NCI-H187 (cell line): ENCODE data around the gene HRH3.

Experiments used
- DNase-seq, 2 experiments: peaks; one replicate each; lab custom pipeline; 2025; lab: John Stamatoyannopoulos, UW

The HRH3 gene

DNA sequence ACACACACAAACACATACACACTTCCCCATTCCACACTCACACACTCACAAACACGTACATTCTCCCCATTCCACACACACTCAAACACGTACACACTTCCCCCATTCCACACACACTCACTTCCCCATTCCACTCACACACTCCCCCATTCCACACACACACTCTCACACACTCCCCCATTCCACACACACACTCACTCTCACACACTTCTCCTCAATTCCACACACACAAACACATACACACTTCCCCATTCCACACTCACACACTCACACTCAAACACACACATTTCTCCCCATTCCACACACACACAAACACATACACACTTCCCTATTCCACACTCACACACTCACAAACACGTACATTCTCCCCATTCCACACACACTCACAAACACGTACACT lies 9.6 kb upstream of the HRH3 start:
- no peak for DNase-seq

DNA sequence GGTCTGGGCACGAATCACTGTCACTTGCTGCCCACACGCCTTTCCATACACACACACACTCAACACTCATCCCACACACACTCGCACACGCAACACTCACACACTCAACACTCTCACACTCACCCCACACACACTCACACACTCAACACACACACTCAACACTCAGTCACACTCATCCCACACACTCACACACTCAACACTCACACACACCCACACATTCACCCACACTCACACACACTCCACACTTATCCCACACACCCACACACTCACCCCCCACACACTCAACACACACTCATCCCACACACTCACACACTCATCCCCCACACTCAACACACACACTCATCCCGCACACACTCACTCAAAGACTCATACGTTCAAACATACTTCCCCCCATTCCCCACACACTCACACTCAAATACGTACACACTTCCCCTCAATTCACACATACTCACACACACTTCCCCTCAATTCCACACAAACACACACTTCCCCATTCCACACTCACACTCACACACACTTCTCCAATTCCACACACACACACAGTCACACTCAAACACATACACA lies 9.0 kb upstream of the HRH3 start:
- no peak for DNase-seq

DNA sequence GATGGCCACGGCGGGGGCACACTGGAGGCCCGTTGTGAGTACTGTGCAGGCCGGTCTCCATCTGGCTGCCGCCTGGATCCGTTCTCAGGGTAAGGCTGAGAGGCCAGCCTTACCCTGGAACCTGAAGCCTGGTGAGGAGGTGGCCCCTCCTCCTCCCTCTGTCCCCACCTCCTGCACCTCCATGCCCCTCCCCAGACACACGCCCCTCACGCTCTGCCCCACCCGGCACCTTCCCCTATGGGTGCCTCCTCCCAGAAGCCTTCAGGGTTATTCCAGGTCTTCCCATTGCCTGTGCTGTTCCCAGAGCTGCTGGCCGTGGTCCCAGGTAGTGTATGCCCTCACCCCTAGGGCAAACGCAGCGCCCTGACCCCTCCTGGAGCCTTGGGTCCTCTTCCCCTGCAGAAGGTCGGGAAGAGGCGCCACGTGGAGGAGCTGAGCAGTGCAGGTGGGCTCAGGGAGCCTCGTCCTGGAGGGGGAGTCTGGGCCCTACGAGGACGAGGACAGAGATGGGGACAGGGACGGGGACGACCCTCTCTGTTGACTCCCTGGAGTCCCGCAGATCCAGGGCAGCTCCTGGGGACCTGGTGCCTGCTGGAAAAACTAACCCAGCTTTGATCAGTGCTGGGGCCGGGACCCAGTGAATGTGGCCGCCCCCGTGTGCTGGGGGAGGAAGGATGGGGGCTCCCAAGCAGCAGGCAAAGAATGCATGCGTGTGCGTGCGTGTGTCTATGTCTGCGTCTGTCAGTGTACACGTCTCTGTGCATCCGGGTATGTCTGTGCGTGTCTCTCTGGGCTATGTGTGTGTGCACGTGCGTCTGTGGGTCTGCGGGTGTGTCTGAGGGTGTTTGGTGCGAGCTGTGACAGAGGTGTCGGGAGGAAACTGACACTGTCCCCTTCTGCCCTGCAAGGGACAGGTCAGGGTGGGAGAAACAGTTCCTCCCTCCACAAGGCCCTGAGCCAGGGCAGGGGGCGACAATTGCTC lies 8.2 kb upstream of the HRH3 start:
- no peak for DNase-seq

DNA sequence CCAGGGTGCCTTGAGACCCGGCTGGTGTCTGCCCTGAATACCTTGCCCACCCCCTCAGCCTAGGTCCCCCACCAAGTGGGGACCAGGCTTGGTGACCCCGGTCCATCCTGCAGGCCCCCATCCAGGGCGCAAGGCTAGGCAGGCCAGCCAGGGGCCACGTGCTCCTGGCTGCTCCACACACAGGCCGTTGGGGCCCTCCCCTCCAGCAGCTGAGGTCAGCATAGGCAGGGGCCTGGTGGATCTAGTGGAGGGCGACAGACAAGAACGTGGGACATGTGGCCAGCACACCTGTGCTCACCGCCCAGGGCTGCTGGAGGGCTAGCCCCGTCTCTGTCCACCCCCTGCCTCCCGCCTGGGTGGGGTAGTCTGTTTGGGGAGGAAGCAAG lies 7.5 kb upstream of the HRH3 start:
- DNase-seq = no peak

DNA sequence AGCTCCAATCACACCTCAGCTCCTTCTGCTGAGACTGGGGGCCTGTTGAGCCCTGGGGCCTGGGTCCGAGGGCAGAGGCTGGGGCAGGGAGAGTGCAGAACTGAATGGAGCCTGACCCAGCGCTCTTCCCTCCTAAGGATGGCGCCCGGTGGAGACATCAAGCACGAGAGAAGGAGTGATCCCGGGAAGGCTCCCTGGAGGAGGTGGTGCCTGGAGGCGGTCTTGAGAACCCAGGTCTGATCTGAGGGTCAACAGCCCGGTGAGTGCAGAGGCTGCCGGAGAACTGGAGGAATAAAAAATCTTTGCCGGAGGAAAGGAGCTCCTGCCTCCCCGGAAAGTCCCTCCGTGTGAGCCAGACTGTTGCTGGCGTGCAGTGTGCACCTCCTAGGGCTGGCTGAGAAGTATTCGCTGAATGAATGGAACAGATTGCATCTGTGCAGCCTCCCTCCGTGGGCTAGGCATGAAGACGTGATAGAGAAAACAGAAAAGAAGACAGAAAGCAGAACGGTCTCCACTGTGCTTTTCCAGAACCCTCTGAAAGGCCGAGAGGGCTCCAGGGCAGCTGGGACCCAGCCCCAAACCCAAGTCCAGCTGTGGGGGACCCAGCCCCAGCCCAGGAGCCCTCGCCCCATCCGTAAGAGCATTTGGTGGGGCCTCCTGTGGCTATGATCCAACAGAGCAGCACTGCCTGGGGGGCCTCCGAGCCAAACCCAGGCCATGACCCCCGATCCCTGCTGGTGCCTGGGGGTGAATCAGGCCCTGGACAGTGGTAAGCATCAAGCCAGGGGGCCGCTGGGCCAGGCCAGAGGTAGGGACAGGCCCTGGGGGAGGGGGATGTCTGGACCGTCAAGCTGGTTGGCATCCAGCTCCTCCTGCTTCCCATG lies 6.9 kb upstream of the HRH3 start:
- no peak for DNase-seq

DNA sequence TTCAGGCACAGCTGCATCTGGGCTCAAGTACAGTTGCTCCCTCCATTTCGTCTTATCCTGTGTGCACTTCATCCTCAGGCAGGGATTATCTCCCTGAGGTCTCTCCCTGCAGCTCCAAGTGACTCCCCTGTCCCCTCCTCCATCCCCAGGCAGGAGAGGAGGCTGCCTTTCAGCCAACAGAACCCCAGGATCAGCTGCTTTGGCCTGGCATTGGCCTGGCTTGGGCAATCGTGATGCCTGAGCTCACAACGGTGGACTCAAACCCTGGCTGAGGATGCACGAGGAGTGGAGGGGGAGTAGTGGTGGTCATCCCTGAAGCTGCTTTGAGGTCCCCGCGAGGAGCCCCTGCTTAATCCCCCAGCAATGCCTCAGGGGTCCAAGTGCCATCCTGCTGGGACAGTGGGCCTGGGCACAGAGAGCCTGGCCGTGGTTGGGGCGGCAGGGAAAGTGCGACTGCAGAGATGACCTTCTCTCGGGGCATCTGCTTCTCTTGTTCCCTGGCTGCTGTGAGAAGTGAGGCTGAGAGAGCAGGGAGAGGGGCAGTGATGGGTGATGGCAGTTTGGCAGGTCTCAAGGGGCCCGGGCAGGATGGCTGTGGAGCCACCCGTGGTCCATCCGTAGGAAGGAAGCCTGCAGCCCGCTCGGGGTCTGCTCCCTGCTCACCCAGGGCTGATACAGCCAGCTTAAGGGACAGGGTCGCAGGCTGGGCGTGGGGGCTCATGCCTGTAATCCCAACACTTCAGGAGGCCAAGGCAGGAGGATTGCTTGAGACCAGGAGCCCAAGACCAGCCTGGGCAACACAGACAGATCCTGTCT lies 6.0 kb upstream of the HRH3 start:
- no peak for DNase-seq

DNA sequence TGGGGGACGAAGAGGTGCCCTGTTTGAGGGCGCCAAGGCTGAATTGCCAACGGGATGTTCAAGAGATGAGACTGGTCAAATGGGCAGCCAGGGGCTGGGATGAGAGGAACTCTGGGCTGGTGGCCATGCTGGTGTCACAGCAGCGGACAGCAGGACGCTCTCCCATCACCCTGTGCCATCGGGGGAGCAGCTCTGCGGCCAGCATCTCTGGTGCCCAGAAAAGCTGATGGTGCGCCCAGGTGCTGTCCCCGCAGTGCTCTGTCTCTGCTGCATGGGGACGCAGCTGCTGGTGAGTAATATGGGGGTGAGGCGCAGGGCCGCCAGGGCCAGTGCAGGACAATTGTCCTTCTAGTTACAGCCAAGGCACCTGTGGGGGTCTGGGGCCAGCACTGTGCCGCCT lies 4.9 kb upstream of the HRH3 start:
- DNase-seq = no peak

DNA sequence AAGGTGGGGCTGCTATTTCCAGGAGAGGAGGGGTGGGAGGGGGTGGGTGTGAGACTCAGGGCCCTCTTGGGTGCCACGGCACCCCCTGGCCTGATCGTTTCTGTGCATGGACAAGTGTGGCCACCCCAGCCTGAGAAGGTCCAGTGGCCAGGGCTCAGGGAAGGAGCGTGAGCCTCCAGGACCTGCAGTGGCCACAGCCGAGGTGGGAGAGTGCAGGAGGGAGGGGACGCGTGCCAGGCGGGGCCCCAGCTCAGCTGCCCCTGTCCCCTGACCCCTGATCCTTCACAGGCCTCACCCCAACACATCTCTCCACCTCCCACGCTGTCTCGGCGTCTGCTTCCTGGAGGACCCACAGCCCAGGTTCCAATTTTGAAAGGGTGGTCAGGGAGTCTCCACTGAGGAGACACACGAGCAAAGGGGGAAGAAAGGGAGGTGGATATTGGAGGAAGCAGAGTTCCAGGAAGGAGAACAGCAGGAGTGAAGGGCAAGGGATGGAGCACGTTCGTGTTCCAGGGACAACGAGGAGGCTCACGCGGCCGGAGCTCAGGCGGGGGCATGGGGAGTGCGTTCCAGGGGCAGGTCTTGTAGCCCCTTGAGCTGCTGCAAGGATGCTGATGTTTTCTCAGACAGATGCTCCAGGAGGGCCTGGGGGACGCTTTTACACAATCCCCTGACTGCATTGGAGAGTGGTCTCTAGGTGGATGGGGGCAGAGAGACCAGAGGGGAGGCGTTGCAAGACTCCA lies 4.2 kb upstream of the HRH3 start:
- DNase-seq = no peak

DNA sequence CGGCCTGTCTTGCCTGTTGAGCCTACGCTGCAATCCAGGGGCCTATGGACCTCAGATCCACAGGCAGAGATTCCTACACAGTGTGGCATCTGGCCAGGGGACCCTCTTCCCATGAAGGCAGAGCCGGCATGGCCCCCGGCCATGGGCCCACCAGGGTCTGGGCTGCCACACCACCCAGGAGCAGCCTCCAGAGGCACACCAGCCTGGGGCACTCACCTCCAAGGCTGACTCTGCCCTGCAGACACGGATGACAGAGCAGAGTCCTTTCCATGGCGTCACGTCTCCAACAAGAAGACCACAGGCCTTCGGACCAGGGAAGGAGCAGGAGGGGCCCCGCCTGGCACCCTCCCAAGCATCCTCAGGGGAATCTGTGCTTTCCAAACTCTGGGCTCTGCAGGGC lies 3.5 kb upstream of the HRH3 start:
- DNase-seq = no peak

DNA sequence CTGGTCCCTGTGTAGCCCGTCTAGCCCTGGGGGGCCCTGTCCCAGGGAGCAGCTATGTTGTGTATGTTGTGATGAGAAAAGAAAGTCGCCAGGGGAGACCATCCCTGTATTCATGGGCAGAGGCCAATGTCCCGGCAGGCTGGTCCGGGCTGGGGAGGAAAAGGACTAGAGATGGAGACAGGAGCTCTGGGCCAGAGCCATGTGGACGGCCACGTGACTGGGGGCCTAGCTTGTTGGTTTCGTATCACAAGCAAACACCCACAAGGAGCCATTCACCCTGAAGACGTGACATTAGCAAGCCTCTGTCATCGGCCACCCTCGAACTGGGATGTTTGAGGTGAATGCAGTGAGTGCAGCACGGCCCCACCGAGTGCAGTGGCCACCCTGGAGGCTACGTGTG lies 2.9 kb upstream of the HRH3 start:
- DNase-seq = no peak

DNA sequence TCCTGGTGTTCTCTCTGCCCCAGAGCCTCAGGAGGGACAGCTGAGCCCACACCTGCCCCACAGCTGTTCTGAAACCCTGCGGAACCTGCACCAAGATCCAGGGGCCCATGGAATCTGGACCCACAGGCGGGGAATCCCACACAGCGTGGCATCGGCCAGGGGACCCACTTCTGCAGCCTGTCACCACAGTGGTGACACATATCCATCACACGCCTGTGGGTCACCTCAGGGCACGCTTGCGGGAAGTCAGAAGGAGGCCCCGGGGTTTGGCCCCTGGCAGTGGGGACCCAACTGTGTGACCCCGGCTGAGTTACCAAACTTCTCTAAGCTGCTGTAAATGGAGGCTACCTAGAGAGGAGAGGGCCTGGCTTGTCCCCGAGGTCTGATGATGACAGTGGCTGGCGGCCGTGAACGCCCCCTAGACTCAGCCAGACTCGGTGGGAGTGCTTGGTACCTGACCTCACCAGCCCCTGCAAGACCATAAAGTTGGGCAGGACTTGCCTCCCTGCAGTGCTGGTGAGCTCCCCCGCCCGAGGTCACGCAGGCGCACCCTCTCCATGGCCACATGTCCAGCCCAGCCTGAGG lies 2.3 kb upstream of the HRH3 start:
- DNase-seq = no peak

DNA sequence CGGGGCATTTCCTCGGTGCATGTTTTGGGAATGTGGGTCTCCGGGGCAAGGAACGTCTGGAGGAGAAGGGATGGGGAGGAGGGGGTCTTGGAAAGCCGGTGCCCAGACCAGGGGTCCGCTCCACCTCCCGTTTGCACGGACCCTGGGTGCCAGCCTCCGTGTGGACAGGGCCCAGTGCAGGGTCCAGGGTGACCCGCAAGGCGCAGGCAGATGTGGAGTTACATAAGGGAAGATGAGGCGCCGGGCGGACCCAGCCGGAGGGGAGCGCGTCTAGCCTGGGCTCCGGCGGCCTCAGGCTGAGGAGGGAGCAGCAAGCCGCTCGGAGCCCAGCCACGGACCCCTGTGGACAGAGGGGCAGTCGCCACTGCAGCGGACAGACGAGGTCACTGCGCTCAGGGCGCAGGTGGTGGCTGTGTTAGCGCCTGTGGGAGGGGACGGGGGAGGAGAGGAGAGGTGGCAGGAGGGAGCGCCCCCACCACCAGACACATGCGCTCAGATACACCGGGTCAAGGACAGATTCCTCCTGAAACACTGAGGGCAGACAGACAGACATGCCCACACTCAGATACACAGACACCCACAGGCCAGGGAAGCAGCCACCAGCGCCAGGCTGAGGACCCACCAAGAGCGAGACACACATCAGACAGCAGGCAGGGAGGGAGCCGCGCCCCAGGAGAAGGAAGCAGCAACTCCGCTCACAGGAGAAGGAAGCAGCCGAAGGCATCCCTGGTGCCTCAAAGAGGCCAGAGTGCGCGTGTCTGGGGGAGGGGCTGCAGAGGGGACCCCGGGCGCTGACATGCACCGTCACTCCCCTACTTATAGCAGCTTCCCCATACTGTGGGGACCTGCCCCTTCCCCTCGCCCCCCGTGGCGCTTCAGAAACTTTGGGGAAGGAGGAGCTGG lies 839 bp upstream of the HRH3 start:
- no peak for DNase-seq

DNA sequence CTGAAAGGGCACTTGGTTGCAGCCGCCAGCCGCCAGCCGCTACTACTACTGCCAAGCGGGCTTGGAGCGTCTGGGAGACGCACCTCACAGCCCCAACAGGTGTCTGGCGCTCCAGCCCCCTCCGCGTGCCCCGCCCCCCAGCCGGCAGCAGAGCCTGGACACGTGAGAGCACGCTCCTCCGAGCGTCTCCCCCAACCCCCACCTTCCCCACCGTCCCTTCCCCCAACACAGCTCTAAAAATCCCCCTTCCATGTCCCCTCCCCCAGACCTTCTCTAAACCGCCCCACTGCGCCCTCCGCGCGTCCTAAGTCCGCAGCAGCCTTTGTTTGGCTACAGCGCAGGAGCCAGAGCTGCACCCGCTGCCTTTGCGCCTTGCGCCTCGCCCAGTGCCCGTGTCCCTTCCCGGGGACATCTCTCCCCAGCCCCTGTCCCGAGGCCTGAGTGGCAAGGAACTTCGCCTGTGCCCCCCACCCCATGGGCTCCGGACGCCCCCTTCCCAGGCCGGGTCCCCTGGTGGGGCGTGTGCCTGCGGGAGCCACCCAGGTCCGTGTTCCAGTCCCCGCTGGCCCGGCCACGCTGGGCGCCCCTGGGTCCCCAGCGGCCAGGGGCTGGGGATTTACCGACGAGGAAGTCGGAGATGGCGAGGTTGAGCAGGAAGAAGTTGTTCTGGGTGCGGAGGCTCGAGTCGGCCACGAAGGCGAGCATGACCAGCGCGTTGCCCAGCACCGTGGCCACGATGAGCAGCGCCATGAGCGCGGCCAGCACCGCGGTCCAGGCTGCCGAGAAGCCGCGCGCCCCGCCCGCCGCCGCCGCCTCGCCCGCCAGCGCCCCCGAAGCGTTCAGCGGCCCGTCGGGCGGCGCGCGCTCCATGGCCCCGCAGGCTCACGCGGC lies 732 bp downstream of the HRH3 start:
- peak; percentile 56 for DNase-seq

DNA sequence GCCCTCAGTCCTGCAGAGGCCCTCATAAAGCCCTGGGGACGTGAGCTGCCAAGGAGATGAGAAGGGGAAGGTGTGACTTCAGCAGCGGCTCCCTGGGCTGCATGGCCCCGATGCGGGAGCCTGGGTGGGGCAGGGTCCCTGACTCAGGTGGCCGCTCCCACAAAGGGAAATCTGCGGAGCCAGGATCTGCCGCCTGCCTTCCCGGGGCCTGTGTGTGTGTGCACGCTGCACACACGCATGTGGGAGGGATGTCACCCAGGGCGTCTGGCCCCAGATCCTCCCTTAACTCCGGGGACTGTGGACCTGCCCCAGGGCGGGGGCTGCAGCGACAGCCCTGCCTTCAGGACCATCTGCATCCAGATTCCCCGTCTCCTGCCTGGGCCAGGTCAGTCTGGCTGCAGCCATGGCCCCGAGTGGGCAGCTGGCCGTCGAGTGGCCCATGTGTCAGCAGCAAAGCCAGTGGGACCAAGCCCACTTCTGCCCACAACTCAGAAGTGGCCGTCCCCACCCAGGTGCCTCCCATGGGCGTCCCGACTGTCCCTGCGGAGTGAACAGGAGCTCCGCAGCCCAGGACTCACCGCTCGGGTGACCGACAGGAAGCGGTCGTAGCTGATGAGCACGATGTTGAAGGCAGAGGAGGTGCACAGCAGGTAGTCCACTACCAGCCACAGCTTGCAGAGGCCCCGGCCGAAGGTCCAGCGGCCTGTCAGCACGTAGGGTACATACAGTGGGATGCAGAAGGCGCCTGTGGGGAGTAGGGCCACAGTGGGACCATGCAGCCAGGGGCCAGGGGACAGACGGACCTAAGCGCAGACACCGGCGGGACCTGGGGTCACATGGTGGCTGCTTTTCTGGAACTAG lies 1.9 kb downstream of the HRH3 start:
- no peak for DNase-seq

DNA sequence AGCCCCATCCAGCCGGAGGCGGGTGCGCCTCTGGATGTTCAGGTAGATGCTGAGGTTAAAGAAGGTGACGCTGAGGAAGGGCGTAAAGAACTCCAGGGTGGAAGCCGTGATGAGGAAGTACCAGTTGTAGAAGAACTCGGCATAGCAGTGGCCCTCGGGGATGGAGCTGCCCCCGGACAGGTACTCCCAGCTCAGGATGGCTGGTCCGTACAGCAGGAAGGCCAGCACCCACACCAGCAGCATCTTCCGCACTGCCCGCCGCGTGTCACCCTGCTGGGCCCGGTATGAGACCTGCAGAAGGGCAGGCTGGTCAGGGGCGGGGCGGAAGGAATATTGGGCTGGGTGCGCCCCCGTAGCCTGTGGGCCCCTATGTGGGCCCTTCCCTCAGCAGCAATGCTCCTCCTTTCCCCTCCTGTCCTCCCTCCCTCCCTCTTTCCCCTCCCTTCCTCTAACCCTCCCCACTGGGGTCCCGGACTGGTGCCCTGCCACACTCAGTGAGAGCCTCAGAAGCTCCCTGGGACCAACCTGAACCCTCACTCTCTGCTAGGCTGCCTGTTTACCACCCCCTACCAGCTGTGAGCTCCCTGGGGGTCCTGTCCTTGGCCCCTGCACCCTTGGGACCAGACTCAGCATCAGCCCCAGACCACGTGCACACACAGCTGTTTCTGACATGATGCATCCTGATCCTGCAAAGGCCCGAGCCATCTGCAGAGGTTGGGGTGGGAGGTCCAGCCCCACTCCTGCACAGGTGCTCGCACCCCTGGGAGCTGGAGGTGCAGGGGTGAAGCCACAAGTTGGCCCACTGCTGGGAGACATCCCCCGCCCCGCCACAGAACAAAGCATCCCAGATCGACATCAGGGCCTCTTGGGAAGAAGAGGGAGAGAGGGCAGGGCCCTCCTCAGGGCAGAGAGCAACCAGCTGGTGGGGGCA lies 3.2 kb downstream of the HRH3 start:
- no peak for DNase-seq

DNA sequence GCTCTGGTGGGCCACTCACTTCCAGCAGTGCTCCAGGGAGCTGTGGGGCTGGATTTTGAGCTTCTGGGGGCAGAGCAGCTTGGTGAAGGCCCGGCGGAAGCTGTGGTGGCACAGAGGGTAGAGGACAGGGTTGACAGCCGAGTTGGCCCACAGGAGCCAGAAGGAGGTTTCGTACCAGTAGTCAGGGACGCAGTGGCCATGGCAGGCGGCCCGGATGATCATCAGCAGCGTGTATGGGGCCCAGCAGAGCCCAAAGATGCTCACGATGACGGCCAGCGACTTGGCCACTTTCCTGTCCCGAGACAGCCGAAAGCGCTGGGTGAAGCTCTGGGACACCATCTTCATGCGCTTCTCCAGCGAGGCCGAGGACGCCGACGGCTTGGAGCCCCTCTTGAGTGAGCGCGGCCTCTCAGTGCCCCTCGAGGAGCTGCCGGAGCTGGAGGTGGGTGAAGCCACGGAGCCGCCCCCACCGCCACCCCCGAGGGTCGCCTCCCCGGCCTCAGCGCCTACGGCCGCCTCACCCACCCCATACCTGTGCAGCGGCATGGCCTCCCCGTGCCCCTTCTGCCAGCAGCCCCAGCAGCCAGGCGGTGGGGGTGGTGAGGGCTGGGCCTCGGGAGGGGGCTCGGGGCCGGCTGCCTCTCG lies 4.0 kb downstream of the HRH3 start:
- DNase-seq = no peak
